Skeletal muscle cell (primary cell): ENCODE results near the gene TAS2R10.

Source experiments
- DNase-seq: peaks from one replicate; pipeline ENCODE4 v3.0.0-alpha.2; 2010; ENCODE audit warnings: low read depth
- H3K4me3 ChIP-seq: 2 replicates; pipeline ENCODE4 v1.5.1; 2011; ENCODE audit warnings: low read depth, mild to moderate bottlenecking, control low read depth, low read length, moderate library complexity

Gene TAS2R10, protein sequence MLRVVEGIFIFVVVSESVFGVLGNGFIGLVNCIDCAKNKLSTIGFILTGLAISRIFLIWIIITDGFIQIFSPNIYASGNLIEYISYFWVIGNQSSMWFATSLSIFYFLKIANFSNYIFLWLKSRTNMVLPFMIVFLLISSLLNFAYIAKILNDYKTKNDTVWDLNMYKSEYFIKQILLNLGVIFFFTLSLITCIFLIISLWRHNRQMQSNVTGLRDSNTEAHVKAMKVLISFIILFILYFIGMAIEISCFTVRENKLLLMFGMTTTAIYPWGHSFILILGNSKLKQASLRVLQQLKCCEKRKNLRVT

DNA sequence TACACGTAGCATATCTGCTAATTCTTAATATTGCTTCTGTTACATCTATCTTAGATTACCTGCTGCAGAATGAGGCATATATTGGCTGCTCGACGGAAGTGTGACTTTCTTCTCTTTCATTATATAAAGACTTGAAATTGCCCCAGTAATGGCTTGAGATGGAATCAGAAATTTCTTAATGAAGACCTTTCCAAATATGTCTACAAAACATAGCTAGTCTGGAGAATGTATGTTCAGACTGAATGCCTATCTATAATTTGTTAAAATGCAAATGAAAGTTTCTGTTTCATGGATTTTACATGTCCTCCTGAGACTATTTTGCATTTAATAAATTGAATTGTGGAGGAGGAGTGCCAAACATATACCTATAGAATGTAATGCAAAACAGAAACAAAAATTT lies at the start of gene TAS2R10:
Gene TAS2R10 (minus strand): TSS at position 101 of the 400 bp plus-strand sequence. CDS start 89 bp downstream, at position 12.
- DNase-seq, result no peak

DNA sequence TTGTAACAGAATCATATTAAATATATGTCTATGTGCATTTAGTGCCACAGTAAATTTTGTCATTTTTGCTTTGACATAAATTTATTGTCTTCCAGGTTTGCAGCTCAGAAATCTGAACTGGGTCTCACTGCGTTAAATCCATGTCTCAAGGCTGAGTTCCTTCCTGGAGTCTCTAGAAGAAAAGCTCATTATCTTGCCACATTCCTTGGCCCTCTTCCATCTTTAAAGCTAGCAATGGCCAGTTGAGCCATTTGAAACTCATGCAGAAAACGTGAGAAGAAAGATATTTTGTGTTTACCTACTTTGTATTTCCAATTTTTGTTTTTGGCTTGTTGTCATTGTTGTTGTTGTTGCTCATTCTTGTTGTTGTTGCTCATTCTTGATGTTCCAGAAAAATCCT lies 47.2 kb upstream of the TAS2R10 start:
- no peak for DNase-seq

More for the DNA sequence above, at the start of gene TAS2R10:
- H3K4me3 ChIP-seq, result no peak within 1 kb of the TSS

DNA sequence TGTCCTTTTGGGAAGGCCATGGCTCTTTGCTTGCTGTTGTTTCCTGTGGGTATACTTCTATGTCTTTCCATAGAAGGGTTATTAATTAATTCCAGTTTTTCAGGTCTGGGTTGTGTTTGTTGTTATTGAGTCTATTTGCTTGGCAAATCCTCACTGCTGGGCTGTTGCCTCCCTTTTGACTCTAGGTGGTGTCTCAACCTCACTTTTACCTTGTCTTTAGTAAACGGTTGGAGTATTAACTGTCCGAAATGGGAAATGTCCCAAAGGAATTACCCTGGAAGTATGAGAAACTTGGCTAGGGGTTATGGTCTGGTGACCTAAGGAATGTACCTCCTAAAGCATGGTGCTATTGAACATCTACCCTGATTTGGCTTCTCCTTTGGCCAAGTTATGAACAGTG lies 41.2 kb upstream of the TAS2R10 start:
- no peak overlapping the region for H3K4me3 ChIP-seq

More for the DNA sequence above, 47.2 kb upstream of the TAS2R10 start:
- no peak overlapping the region for H3K4me3 ChIP-seq

DNA sequence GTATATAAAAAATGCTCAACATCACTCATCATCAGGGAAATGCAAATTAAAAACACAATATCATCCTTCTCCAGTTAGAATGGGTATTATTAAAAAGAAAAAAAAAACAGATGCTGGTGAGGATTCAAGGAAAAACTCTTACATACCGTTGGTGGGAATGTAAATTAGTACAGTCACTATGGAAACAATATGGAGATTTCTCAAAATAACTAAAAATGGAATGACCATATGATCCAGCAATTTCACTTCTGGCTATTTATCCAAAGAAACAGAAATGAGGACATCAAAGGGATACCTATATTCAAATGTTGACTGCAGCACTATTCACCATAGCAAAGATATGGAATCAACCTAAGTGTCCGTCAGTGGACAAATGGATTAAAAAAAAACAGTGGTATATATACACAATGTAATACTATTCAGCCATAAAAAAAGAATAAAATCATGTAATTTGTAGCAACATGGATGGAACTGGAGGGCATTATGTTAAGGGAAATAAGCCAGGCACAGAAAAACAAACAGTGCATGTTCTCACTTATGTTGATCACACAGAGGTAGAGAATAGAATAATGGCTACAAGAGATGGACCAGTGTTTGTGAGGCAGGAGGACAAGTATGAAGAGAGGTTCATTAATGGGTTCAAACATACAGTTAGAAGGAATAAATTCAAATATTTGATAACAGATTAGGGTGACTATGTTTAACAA lies 37.5 kb upstream of the TAS2R10 start:
- no peak for DNase-seq
- H3K4me3 ChIP-seq, result no peak overlapping the region

More for the DNA sequence above, 41.2 kb upstream of the TAS2R10 start:
- no peak for DNase-seq

DNA sequence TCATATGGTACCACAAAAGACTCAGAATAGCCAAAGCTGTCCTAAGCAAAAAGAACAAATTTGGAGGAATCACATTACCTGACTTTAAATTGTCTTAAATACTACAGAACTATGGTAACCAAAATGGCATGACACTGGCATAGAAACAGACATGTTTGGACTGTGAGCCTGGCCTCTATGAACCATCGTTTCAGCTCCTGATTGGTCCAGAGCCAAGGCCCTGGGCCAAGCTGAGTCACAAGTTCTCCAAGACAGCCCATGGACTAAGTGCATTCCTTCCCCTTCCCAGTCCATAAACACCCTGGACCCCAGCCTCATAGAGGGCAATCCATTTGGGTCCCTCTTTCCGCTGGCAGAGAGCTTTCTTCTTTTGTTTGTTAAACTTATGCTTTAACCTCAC lies 35.2 kb upstream of the TAS2R10 start:
- no peak overlapping the region for H3K4me3 ChIP-seq
- DNase-seq, result no peak

DNA sequence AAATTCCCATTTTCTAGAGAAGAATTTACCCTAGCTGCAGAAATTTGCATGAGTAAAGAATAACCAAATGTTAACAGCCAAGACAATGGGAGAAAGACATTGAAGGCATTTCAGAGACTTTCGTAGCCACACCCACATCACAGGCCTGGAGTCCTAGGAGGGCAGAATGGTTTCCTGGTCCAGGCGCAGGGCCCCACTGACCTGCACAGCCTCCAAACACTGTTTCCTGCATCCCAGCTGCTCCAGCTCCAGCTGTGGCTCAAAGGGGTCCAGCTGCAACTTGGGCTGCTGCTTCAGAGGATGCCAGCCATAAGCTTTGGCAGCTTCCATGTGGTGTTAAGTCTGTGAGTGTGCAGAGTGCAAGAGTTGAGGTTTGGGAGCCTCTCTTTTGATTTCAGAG lies 29.6 kb upstream of the TAS2R10 start:
- DNase-seq, result no peak
- H3K4me3 ChIP-seq, result no peak overlapping the region

DNA sequence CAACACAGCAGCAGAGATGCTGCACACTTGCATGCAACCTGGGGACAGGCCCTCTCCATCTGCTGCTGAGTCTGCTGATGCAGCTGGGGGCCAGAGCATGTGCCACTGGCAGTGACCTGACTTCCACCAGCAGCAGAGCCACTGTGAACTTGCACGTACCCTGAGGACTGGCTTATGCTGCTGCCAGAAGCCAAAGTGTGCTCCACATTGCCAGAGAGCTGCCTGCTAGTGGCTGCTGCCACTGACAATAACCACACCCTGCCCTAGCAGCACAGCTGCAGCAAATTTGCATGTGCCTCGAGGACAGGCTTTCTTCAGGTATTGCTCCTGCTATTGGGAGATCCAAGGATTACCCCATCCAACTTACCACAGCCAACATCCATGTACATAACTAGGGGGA lies 27.6 kb upstream of the TAS2R10 start:
- no peak for DNase-seq
- no peak overlapping the region for H3K4me3 ChIP-seq

DNA sequence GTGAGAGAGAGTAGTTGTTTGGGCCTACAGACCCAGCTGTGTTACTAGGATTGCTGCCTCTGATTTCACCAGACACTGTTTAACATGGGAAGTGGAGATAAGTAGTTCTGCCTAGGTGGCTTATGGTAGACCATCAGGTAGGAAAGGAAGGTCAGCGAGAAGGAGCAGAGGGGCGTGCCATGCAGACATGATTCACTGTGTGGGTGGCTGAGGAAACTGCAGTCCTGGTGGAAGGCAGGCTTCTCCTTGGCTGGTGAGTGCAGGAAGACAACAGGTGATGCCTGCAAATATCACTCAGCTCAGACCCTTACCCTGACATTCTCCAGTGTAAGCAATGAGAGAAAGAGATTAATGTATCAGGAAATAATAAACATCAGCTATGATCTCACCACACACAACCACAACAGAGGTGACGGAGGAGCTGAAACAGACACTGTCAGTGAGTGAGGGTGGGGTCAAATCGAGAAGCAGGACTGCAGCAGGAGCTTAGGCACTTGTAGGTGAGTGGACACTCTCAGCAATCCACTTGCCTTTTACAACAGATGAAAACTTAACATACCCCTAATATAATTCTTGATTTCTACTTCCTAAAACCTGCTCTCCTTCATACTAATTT lies 25.2 kb upstream of the TAS2R10 start:
- no peak for DNase-seq
- H3K4me3 ChIP-seq, result no peak overlapping the region

DNA sequence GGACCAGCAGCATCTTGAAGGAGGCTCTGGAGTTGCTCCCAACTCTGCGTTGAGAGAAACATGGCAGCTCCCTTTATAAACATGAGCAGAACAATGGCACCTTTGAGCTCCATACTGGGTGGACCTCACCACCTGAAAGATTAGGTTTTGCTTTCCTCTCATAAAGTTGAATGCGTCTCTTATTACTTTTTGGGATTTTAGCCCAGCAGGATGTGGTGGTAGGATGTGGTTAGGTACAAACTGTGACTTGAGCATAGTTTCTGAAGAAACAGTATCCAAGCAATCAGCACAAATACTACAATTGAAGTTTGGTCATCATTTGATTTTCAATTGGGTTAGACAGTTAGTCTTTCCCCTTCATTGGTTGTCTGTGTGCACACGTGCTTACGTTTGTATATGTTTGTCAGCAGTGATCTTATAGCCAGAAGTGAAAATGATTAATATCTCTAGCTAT lies 23.3 kb upstream of the TAS2R10 start, which contains the start of gene PRR4:
Gene PRR4 (minus strand): TSS at position 51 of the 454 bp plus-strand sequence. CDS start 38 bp downstream, at position 13.
- DNase-seq, result no peak
- H3K4me3 ChIP-seq, result no peak within 1 kb of the TSS

DNA sequence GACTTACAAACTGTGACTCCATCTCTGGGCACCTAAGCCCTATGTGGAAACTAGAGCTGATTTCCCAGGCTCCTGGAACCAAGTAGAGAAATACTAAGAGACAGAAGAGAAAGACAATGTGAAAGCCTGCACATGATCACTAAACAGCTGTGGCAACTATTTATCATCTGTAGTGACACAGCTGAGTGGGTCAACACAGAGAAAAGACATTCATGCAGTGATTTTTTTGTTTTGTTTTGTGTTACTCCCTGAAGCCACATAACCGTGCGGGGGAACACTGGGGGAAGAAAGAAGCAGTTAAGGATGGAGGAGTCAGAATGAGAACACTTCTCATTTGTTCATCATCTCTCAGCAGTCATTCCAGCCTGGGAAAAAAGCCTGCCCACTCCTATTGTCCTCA lies 21.6 kb upstream of the TAS2R10 start:
- H3K4me3 ChIP-seq, result no peak overlapping the region
- DNase-seq, result peak; percentile 4

DNA sequence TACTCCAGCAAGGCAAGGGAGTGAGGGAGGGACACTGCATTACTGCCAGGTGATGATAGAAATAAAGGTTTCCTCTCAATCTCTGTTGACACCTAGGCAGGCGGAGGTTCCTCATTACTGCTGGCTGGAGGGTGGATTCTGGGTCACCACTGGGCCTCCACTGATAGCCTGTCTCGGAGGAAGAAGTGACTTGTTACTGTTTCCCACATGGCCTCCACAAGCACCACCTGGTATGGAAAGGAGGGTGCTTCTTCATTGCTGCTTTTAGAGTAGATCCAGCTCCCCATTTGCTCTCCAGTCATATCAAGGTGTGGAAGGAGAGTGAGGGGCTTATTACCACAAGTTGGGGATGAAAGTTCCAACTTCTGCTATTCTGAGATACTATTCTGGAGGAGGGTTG lies 16.7 kb upstream of the TAS2R10 start:
- no peak overlapping the region for H3K4me3 ChIP-seq
- no peak for DNase-seq

DNA sequence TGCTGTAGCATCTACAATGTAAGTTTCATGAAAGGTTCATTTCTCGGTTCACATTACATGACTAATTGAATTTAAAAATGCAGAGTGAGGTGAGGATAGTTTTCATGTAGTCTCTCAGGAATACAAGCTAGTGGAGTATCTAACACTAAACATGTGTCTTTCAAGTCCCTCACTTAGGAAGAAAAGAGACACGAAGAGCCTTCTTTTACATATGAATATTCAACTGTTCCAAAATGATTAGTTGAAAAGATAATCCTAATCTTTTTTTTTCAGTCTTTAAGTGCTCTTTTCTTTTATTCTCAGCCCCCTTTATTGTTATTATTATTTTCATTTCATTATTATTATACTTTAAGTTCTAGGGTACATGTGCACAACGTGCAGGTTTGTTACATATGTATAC lies 12.3 kb upstream of the TAS2R10 start:
- DNase-seq, result no peak
- H3K4me3 ChIP-seq, result no peak overlapping the region

DNA sequence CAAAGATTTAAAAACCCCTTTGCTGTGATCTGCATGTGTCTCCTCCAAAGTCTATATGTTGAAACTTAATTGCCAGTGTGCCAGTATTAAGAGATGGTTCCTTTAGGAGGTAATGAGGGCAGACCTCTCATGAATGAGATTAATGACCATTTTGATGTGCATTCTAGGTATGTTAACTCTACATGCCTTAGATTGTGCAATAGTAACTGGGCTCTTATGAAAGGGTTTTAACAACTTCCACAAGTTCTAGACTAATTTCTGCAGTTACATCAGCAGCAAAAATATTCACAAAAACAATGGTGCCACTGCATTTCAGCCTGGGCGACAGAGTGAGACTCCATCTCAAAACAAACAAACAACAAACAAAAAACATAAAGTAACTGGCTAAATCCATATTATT lies 3.8 kb upstream of the TAS2R10 start:
- H3K4me3 ChIP-seq, result no peak overlapping the region
- no peak for DNase-seq

DNA sequence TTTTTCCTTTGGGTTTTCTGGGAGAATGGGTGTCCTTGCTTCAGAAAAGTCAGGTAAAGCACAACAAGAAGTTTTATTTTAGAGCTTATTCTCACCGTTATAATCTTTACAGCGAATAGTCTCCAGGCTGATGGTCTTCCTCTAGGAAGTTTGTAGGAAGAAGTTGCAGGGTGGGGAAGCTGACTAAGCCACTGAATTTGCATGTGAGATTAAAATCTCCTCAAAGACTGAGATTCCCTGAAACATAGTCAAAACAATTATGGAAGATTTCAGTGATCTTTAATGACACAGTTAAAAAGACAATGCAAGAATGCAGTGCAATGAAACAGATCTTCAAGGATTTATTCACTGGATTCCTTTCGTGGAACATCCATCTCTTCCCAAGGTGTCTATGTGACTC lies 1.2 kb downstream of the TAS2R10 start:
- DNase-seq, result no peak
- no peak overlapping the region for H3K4me3 ChIP-seq

DNA sequence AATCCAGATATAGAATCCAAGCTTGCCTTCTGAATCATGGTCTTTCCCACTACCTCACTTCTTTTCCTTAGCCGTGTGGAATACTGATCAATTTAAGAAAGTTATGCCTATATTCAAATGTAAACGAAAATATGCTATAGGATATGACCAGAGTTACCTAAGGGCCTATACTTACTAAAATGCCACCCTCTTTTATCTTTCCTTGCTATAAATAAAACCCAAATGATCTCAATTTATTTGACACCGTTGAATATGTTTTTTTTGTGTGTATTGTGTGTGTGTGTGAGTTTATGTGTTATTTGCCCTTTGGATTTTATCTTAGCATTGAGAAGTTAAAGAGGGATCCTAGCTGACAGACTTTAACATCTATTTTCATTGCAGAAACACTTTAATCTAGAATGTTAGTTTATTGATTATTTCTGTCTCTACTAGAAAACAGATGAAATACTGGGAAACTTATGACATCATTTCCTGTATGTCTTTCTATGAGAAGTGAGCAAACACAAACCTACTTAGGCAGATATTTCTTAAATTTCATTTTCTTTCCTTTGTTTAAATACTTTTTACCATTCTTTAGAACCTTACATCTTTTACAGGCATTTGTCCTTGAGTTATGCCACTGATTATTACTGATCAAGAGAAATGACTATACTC lies 14.1 kb downstream of the TAS2R10 start:
- no peak overlapping the region for H3K4me3 ChIP-seq
- DNase-seq, result no peak

DNA sequence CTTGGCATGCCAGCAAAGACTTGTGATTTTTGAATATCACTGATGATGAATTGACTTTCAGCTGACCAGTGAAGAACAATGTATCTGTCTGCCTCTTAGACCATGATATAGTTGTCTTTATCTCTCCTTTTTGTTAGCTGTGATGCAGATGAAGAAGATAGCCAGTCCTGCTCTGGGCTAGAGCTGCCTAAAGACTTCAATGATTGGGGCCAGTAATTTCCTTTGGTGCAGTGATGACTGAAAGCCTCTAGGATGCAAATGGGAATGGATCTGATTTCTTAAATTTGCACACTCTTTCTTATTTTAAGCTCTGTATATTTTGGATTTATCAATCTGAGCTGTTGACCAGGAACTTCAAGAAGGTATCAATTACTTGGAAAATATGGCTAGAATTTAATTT lies 16.1 kb downstream of the TAS2R10 start, which contains the start of gene TAS2R9:
Gene TAS2R9 (minus strand): TSS at position 101 of the 400 bp plus-strand sequence. CDS start 93 bp downstream, at position 8.
- no peak within 1 kb of the TSS for H3K4me3 ChIP-seq
- DNase-seq, result no peak

DNA sequence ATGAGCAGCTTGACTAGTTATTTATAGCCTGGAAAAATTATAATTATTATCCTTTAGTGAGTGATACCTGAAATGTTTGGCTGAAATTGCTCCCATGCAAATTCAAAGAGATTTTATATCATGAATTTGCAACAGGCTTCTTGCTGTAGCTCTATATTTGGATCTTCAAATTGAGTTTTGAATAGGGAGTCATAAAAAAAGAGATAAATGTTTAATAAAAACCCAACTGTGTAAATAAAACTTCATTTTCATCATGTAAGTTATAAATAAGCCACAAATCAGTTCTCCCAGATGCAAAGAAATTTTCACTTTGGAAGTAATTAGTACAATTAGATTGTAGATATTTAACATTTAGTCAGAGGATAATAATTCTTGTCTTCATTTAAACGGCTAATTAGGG lies 19.0 kb downstream of the TAS2R10 start, which contains the start of gene TAS2R8:
Gene TAS2R8 (minus strand): TSS at position 101 of the 400 bp plus-strand sequence. CDS start 306 bp downstream, outside the sequence.
- H3K4me3 ChIP-seq, result no peak within 1 kb of the TSS
- no peak for DNase-seq

DNA sequence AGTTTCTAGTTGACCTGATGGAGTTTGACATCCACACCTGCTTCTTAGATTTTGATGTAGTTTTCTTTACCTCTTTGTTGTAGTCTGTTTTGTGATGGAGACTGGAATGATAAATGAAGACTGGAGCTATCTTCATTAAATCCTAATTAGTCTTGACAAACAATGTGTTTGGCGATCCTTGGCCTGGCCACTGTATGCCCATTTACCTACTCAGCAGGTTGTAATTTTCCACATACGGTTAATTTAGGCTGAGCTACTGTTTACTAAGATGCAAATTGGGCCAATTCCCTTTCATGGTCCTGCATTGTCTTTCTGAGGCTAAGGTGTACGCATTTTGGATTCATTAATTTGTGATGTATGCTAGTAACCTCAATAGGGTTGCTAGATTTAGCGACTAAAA lies 23.6 kb downstream of the TAS2R10 start, which contains the start of gene TAS2R7:
Gene TAS2R7 (minus strand): TSS at position 41 of the 400 bp plus-strand sequence. CDS start 57 bp downstream, outside the sequence.
- DNase-seq, result no peak
- H3K4me3 ChIP-seq, result no peak within 1 kb of the TSS

DNA sequence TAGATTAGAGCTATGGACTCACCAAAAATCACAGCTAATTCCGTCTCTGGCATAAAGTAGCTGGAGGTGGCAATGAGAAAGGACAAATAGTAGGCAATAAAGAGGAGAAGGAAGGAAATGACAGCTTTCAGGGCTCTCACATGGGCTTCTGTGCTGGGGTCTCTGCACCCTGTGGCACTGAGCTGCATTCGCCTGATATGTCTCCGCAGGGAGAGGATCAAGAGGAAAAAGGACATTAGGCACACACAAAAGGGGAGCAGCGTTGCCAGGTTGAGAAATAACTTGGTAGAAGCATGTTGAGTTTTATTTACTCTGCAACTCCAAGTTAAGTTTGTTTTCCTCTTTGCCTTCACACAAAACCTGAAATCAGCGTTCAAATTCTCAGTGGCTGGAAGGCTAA lies 24.4 kb downstream of the TAS2R10 start:
- no peak overlapping the region for H3K4me3 ChIP-seq
- no peak for DNase-seq
